DOHH2 (cell line): Measurements from ENCODE around the gene VSTM2L.

Source experiments
- EZH2phosphoT487 ChIP-seq: fragments of 200-600 bp; sonication (generic); IDR thresholded peaks from 2 replicates; pipeline ENCODE4 v1.6.1; 2017; ENCODE audit warnings: borderline replicate concordance, mild to moderate bottlenecking, antibody characterized with exemption, low read length, moderate library complexity, mixed read lengths
- TF ChIP-seq, protein P1 (sequence below): fragments of 200-600 bp; sonication (generic); IDR thresholded peaks from one replicate; pipeline ENCODE4 v1.5.1; 2014; ENCODE audit warnings: antibody characterized with exemption, mild to moderate bottlenecking, low read depth, low read length; ENCODE audit not compliant: poor library complexity, severe bottlenecking

DNA sequence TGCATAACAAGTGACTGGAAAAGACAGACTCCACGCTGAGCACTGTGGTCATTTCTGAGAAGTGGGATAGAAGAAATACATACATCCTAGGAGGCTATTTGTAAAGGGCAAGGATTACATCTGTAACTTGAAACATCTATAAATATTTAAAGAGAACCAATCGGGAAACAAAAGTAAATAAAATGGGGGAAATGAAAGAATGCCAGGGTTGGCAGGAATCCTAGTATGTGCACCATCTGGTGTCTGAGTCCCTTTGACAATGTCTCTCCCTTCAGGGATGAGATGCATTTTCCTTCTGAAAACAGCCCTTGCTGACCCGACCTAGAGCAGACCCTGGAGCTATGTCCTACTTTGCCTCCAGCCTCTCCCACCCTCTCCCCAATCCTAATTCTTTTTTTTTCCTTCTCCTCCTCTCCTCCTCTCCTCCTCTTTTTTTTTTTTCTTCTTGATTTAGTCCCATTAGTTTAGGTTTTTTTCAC, 53.2 kb downstream of the VSTM2L start:
- TF ChIP-seq, protein P1, sequence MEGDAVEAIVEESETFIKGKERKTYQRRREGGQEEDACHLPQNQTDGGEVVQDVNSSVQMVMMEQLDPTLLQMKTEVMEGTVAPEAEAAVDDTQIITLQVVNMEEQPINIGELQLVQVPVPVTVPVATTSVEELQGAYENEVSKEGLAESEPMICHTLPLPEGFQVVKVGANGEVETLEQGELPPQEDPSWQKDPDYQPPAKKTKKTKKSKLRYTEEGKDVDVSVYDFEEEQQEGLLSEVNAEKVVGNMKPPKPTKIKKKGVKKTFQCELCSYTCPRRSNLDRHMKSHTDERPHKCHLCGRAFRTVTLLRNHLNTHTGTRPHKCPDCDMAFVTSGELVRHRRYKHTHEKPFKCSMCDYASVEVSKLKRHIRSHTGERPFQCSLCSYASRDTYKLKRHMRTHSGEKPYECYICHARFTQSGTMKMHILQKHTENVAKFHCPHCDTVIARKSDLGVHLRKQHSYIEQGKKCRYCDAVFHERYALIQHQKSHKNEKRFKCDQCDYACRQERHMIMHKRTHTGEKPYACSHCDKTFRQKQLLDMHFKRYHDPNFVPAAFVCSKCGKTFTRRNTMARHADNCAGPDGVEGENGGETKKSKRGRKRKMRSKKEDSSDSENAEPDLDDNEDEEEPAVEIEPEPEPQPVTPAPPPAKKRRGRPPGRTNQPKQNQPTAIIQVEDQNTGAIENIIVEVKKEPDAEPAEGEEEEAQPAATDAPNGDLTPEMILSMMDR, result no peak
- TF ChIP-seq EZH2phosphoT487, result no peak
